Smooth muscle cell (in vitro differentiated cells): Measurements from ENCODE around the gene GFPT2. TPM values are rescaled to one million over a fixed set of nuclear protein-coding genes. Genes with fewer than 3 reads are reported as not detected.

Source experiments
- DNase-seq: peaks from one replicate; lab custom pipeline; 2025; ENCODE audit not compliant: unreplicated experiment; lab: John Stamatoyannopoulos, UW
- H2AFZ ChIP-seq: fragments of 200-600 bp; sonication (generic); 2 replicates; pipeline ENCODE4 v1.6.0; 2016; ENCODE audit warnings: antibody characterized with exemption, low read depth, mild to moderate bottlenecking
- H3F3A ChIP-seq: fragments of 200-600 bp; sonication (generic); 2 replicates; pipeline ENCODE4 v1.6.0; 2017; ENCODE audit warnings: antibody characterized with exemption, low read depth
- H3K27ac ChIP-seq: fragments of 200-600 bp; sonication (generic); 2 replicates; pipeline ENCODE4 v1.5.1; 2016; ENCODE audit warnings: low read depth, mild to moderate bottlenecking
- H3K27me3 ChIP-seq: fragments of 200-600 bp; sonication (generic); 2 replicates; pipeline ENCODE4 v1.6.1; 2016; ENCODE audit warnings: low read depth, mild to moderate bottlenecking
- H3K36me3 ChIP-seq: fragments of 200-600 bp; sonication (generic); 2 replicates; pipeline ENCODE4 v1.5.1; 2016; ENCODE audit warnings: low read depth
- H3K4me1 ChIP-seq: fragments of 200-600 bp; sonication (generic); 2 replicates; pipeline ENCODE4 v1.5.1; 2016; ENCODE audit warnings: low read depth
- H3K4me2 ChIP-seq: fragments of 200-600 bp; sonication (generic); 2 replicates; pipeline ENCODE4 v1.6.0; 2016; ENCODE audit warnings: mild to moderate bottlenecking
- H3K4me3 ChIP-seq: fragments of 200-600 bp; sonication (generic); 2 replicates; pipeline ENCODE4 v1.5.1; 2016; ENCODE audit warnings: mild to moderate bottlenecking
- H3K79me2 ChIP-seq: fragments of 200-600 bp; sonication (generic); 2 replicates; pipeline ENCODE4 v1.6.0; 2016; ENCODE audit warnings: low read depth, mild to moderate bottlenecking
- H3K9ac ChIP-seq: fragments of 200-600 bp; sonication (generic); 2 replicates; pipeline ENCODE4 v1.6.0; 2016; ENCODE audit warnings: low read depth
- H3K9me3 ChIP-seq: fragments of 200-600 bp; sonication (generic); replicated peaks from 2 replicates; pipeline ENCODE4 v1.5.1; 2016; ENCODE audit warnings: low read depth
- H4K20me1 ChIP-seq: fragments of 200-600 bp; sonication (generic); 2 replicates; pipeline ENCODE4 v1.6.0; 2016; ENCODE audit warnings: low read depth
- WGBS: methylation state at CpG from one replicate; pipeline ENCODE4 v1.1.7; 2016; ENCODE audit warnings: low lambda C conversion rate; 5-methylcytosine and 5-hydroxymethylcytosine counted together
- polyA plus RNA-seq: library from polyadenylated mRNA; unstranded; fragments of >200 nt; fragmentation: Nextera tagmentation; extraction: Ambion mirVana; gene quantifications from 2 replicates; pipeline ENCODE4 v1.2.1, GENCODE V29; 2016
- total RNA-seq: library from RNA; depleted of rRNA; stranded (reverse); fragments of >200 nt; gene quantifications from 2 replicates; pipeline ENCODE4 v1.2.3, GENCODE V29; 2014
- TF ChIP-seq, protein P1 (sequence below): fragments of 200-600 bp; sonication (generic); IDR thresholded peaks from 2 replicates; pipeline ENCODE4 v1.5.1; 2017; ENCODE audit warnings: borderline replicate concordance, mild to moderate bottlenecking, antibody characterized with exemption; ENCODE audit not compliant: insufficient read depth, poor library complexity, severe bottlenecking

Gene GFPT2
- total and polyA plus RNA-seq, 2 experiments from 2014 or later: 137 to 243 TPM

GRCh38 chr5:180382926-180383325 lies 29.8 kb upstream of the GFPT2 start:
- DNase-seq: no peak
- no peak overlapping the region for H3K27ac ChIP-seq
- no peaks in the 10 kb centered on the region for H3K4me1 ChIP-seq
- H3K27me3 ChIP-seq: no peaks in the 10 kb centered on the region
- no peak overlapping the region for H2AFZ ChIP-seq
- H4K20me1 ChIP-seq: no peaks in the 10 kb centered on the region
- no peaks in the 10 kb centered on the region for H3K9me3 ChIP-seq
- H3F3A ChIP-seq: no peaks in the 10 kb centered on the region
- TF ChIP-seq, protein P1, sequence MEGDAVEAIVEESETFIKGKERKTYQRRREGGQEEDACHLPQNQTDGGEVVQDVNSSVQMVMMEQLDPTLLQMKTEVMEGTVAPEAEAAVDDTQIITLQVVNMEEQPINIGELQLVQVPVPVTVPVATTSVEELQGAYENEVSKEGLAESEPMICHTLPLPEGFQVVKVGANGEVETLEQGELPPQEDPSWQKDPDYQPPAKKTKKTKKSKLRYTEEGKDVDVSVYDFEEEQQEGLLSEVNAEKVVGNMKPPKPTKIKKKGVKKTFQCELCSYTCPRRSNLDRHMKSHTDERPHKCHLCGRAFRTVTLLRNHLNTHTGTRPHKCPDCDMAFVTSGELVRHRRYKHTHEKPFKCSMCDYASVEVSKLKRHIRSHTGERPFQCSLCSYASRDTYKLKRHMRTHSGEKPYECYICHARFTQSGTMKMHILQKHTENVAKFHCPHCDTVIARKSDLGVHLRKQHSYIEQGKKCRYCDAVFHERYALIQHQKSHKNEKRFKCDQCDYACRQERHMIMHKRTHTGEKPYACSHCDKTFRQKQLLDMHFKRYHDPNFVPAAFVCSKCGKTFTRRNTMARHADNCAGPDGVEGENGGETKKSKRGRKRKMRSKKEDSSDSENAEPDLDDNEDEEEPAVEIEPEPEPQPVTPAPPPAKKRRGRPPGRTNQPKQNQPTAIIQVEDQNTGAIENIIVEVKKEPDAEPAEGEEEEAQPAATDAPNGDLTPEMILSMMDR: no peak
- no peak overlapping the region for H3K9ac ChIP-seq
- no peak overlapping the region for H3K4me3 ChIP-seq
- no peaks in the 10 kb centered on the region for H3K36me3 ChIP-seq
- H3K4me2 ChIP-seq: no peak overlapping the region
- 96% methylated on average over 8 of the region's 8 CpGs for WGBS
- H3K79me2 ChIP-seq: no peaks in the 10 kb centered on the region

GRCh38 chr5:180381851-180382480 lies 28.8 kb upstream of the GFPT2 start:
- H3K4me3 ChIP-seq: no peak overlapping the region
- no peaks in the 10 kb centered on the region for H4K20me1 ChIP-seq
- no peaks in the 10 kb centered on the region for H3K36me3 ChIP-seq
- no peak overlapping the region for H3K9ac ChIP-seq
- no peaks in the 10 kb centered on the region for H3K4me1 ChIP-seq
- no peaks in the 10 kb centered on the region for H3K79me2 ChIP-seq
- no peak for DNase-seq
- no peak overlapping the region for H3K4me2 ChIP-seq
- H3F3A ChIP-seq: no peaks in the 10 kb centered on the region
- TF ChIP-seq, protein P1: no peak
- WGBS: 95% methylated on average over 13 of the region's 13 CpGs
- H3K27ac ChIP-seq: no peak overlapping the region
- no peaks in the 10 kb centered on the region for H3K9me3 ChIP-seq
- H3K27me3 ChIP-seq: no peaks in the 10 kb centered on the region
- no peak overlapping the region for H2AFZ ChIP-seq

- H3K4me2 ChIP-seq: no peak overlapping the region
- no peaks in the 10 kb centered on the region for H3K36me3 ChIP-seq
- H3K27me3 ChIP-seq: no peaks in the 10 kb centered on the region
- WGBS: 49% methylated on average over 4 of the region's 4 CpGs
- TF ChIP-seq, protein P1: no peak
- no peaks in the 10 kb centered on the region for H3K79me2 ChIP-seq
- no peak for DNase-seq
- H3K9ac ChIP-seq: no peak overlapping the region
- H3K9me3 ChIP-seq: no peaks in the 10 kb centered on the region
- H3F3A ChIP-seq: no peaks in the 10 kb centered on the region
- no peaks in the 10 kb centered on the region for H4K20me1 ChIP-seq
- H3K4me1 ChIP-seq: no peaks in the 10 kb centered on the region
- no peak overlapping the region for H3K27ac ChIP-seq
- no peak overlapping the region for H3K4me3 ChIP-seq
- H2AFZ ChIP-seq: no peak overlapping the region
Measured at GRCh38 chr5:180381428-180381827, 28.3 kb upstream of the GFPT2 start.

GRCh38 chr5:180380856-180381255 lies 27.7 kb upstream of the GFPT2 start:
- Histone ChIP-seq H3K27ac (no peak overlapping the region), H3K79me2 (no peaks in the 10 kb centered on the region), H3K36me3 (no peaks in the 10 kb centered on the region), H3K4me1 (no peaks in the 10 kb centered on the region), H3K9ac (no peak overlapping the region), H4K20me1 (no peaks in the 10 kb centered on the region), H2AFZ (no peak overlapping the region), H3K27me3 (no peaks in the 10 kb centered on the region), H3K4me3 (no peak overlapping the region), H3F3A (no peaks in the 10 kb centered on the region), H3K4me2 (no peak overlapping the region), H3K9me3 (no peaks in the 10 kb centered on the region)
- DNase-seq: no peak
- TF ChIP-seq, protein P1: no peak
- 87% methylated on average over 15 of the region's 15 CpGs for WGBS
